Lung microvascular endothelial cell (primary cell): ENCODE measurements around the gene PPP6R2. TPM values are rescaled to one million over a fixed set of nuclear protein-coding genes. Genes with fewer than 3 reads are reported as not detected.

Experiments used
- DNase-seq, 2 donors: peaks; one replicate each; pipeline versions ENCODE4 v3.0.0 to v3.0.0-alpha.2; 2010; ENCODE audit warnings: low read depth in 2 of 2
- total RNA-seq: library from RNA; depleted of rRNA; stranded (reverse); fragments of >200 nt; gene quantifications from 2 replicates; pipeline ENCODE4 v1.2.1, GENCODE V29; 2014

Gene PPP6R2
- total RNA-seq, 1 donor from 2014 or later: 37.7 TPM

DNA sequence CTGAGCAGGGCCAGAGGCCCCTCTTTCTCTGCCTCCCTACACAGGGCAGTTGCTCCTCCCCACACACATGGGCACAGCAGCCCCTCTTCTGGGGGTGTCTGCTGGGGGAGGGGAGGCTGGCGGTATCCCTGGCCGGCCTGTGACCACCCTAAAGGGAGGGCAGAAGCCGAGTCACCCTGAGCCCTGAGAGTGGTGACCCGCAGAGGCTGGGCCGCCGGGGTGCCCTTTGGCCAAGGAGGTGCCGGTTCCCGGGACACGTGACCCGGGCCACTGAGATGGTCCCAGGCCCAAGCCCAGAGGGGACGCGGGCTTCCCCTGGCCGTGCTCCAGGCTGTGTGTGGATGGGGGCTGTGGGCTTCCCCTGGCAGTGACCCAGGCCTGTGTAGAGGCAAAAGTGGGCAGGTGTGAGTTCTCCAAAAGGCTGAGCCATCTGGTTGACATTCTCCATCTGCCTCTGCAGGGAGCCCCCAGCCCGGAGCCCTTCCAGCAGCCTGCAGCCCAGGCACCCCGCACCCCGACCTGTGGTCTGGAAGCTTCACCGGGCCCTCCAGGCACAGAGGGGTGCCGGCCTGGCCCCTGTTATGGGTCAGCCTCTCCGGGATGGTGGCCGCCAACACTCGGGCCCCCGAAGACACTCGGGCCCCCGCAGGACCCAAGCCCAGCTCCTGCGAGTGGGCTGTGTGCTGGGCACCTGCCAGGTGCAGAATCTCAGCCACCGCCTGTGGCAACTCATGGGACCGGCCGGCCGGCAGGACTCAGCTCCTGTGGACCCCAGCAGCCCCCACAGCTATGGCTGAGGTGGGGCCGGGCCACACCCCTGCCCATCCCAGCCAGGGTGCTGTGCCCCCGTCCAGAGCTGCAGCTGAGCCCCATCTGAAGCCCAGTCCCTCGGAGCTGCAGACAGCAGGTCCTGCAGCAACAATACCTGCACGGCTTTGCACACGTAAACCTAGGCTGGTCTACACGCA lies 139.3 kb downstream of the PPP6R2 start:
- DNase-seq: peak in 1 of 2 donors; percentile 23

DNA sequence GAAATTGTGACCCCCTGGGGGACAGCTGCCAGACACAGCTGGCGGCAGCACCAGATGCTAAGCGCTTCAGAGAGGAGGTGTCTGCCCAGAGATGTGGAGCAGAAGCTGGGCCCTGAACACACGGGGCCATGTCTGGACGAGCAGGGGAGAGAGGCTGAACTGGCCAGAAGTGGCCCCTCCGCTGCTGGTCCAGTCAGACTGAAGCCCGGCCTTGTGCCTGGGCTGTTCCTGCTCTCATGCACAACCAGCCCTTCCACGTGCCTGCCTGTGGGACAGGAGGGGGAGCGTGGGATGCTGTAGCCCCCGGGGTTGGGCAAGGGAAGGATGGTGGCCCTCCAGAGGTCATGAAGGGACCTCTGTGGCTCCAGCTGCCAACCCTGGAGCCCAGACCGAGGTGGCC lies 140.0 kb downstream of the PPP6R2 start:
- DNase-seq: no peak

DNA sequence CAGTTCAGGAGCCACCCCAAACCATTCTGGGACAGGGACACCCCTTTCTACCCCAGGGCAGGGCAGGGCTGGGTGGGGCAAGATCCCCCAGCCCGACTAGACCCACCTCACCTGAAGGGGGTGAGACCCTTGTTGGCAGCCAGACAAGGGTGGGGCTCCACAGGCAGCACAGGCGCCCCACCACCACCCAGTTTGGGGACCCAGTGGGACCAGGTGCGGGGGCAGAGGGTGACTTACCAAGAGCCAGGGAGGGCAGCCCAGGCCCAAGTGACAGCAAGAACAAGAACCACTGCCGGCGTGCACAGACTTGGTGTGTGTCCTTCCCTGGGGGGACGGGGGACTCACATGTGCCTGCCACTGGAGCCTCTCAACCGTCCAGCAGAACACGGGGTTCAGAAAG lies 140.4 kb downstream of the PPP6R2 start:
- DNase-seq: no peak

DNA sequence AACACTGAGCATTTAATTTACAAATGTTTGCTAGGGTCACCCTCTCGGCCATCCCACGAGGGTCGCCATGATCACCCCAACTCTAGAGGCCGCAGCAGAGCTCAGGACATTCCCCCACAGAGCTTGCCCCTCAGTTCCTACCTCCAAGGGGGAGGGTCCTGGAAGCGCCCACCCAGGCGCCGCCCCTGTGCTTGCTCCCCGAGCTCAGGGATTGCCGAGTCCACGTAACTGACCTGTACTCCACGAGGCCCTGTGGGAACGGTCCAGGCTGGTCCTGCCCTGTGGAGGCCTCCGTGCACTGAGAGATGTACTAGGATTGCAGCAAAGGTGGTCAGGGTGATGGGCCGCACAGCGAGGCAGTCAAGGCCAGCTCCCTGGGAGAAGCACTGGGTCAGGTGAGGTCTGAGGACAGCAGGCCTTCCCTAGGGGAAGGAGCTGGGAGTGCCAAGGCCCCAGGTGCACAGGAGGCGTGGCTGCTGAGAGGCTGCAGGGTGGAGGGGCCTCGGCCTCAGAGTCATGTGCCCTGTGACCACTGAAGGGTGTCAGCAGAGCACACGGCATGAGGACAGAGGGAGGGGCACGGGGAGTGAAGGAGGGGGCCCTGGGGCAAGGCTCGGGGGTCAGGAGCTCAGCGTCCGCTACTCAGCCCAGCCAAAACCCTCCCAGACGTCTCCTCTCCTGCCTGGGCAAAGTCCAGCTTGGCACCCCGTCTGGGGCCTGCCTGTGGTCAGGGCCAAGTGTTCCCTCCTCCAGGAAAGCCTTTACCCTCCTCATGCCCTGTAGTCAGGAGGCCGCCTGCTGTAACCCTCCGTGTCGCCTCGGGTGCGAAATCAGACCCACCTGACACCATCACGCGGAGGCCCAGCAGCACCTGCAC lies 141.1 kb downstream of the PPP6R2 start:
- no peak for DNase-seq

DNA sequence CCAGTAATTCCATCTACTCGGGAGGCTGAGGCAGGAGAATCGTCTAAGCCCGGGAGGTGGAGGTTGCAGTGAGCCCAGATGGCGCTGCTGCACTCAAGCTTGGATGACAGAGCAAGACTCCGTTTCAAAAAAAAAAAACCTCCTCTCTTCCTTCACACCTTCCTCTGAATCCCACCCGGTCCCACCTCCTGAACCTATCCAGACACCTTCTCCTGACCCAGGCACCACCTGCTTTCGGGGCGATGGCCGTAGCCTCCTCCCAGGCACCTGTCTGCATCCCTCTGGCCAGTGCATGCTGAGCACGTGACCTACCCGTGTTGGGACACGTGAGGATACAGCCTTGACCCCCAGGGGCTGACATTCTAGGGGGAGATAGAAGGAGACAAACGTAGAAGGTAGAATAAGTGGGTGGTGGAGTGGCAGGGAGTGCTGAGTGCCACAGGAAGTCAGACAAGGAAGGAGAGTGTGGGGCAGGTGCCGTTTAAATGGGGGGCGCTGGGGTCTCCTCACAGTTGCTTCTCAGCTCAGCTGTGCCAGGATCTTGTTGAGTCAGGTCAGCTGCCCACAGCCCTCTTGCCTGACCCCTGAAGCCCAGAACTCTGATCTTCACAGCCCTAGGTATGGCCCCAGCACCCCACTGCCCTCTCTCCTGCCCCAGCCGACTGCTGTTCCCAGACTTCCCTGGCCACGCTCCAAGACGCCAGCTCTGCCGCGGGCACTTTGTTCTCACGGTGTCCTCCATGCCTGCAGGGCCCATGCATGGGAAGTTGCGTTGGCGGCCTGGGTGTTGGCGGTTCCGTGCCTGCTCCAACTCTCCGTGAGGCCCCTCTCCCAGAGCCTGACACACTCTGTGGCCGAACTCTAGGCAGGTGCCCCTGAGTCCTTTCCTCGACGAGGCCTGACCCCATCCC lies 142.3 kb downstream of the PPP6R2 start:
- no peak for DNase-seq

DNA sequence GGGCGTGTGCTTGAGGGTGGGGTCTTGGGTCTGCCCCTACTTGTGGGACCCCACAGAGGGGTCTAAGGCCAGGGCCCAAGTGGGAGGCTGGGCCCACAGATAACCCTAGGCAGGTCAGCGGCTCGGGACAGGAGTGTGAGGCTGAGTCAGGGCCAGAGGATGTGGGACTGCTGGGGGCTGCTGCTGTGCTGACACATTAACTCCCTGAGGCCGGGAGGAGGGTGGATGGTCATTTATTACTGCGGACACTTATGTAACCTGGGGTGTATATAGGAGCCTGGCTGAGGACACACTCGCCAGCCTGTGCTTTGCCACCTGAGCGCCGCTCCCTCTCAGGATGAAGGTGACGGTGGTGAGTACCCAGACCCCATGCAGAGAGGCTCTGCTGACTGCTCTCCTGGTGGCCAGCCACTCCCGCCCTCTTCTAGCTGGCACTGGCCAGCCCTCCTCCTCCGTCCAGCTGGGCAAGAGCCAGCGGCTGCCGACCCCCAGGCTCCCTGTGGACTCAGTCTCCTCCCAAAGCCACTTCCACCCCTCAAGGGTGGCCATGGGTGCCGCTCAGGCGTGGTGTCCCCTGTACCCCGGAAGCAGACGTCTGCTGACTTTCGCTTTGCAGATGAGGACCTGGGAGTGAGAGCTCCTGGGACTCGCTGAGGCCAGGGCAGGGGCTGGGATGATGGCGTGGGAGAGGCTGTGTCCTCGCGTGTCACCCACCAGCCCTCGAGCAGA lies 143.6 kb downstream of the PPP6R2 start, which contains the start of gene MIOX:
Gene MIOX, plus strand, starts transcription at position 299 of the 729 bp plus-strand sequence. Its CDS starts 39 bp downstream, at position 338.
- no peak for DNase-seq

DNA sequence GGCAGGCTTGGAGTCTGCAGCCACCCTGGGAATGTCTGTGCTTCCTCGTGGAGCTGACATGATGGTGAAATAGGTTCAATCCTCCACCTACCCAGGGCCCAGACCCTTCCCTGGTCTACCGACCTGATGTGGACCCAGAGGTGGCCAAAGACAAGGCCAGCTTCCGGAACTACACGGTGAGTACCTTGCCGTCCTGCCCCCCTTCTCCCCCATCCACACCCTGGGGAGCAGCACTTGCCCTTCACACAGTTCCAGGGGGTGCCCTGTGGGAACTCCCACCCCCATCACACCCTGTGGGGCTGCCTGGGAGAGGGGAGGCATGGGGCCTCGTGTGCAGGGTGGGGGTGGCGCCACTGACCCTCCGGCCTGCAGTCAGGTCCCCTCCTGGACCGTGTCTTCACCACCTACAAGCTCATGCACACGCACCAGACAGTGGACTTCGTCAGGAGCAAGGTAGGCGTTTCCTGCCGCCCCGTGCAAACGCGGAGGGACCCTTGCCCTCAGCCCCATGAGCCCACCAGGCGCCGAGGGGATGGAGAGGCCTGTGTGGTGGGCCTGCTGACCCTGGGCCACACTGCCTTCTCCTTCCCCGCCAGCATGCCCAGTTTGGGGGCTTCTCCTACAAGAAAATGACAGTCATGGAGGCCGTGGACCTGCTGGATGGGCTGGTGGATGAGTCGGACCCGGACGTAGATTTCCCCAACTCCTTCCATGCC lies 144.3 kb downstream of the PPP6R2 start:
- DNase-seq: no peak

DNA sequence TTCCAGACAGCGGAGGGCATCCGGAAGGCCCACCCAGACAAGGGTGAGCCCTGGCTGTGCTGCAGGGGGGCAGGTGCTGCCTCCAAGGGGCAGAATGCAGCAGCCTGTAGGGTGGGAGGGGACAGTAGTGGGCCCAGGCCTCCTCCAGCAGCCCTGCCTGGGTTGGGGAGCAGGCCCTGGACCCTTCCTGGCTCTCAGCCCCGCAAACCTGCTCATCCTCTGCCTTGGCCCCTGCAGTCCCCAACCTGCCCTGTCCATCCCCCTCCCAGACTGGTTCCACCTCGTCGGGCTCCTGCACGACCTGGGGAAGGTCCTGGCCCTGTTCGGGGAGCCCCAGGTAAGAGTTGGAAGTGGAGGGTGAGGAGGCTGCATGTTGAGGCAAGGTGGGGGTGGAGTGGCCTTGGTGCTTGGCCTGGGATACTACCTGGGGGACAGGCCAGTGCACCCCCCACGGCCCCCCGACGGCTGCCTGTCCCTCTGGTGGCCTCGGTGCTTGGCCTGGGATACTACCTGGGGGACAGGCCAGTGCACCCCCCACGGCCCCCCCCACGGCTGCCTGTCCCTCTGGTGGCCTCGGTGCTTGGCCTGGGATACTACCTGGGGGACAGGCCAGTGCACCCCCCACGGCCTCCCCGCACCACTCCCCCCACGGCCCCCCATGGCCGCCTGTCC lies 145.0 kb downstream of the PPP6R2 start:
- no peak for DNase-seq

DNA sequence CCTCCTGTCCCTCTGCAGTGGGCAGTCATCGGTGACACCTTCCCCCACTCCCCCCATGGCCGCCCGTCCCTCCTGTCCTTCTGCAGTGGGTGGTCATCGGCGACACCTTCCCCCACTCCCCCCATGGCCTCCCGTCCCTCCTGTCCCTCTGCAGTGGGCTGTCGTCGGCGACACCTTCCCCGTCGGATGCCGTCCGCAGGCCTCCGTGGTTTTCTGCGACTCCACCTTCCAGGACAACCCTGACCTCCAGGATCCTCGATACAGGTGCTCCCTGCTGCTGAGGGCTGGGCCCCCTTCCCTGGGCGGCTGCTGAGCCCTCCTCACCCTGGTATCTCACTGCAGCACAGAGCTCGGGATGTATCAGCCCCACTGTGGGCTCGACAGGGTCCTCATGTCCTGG lies 145.8 kb downstream of the PPP6R2 start:
- no peak for DNase-seq

DNA sequence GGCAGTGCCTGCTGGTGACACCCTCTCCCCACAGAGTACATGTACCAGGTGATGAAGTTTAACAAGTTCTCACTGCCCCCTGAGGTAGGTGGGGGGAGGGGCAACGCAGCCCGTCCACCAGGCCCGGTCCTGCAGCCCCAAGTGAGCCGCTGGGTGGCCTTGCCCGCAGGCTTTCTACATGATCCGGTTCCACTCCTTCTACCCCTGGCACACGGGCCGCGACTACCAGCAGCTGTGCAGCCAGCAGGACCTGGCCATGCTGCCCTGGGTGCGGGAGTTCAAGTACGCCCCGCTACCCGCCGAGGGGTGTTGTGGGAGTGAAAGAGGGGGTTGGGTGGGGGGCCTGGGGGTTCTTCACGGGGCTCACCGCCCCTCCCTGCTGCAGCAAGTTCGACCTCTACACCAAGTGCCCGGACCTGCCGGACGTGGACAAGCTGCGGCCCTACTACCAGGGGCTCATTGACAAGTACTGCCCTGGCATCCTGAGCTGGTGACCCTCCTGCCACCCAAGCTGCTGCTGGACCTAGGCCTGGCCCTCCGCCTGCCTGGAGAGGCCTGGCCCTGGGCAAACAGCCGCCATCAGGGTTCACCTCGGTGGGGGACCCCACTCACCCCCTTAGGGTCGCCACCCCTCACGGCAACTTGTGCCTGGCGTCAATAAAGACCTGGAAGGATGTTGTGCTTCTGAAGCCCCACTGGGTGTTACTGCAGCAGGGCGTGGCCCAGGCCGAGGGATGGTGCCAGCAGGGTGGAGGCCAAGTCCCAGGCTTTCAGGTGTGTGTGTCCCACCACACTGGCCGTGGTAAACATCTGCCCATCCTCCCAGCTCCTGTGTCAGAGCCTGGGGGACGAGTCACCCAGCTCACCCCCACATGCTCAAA lies 146.5 kb downstream of the PPP6R2 start:
- DNase-seq: no peak

DNA sequence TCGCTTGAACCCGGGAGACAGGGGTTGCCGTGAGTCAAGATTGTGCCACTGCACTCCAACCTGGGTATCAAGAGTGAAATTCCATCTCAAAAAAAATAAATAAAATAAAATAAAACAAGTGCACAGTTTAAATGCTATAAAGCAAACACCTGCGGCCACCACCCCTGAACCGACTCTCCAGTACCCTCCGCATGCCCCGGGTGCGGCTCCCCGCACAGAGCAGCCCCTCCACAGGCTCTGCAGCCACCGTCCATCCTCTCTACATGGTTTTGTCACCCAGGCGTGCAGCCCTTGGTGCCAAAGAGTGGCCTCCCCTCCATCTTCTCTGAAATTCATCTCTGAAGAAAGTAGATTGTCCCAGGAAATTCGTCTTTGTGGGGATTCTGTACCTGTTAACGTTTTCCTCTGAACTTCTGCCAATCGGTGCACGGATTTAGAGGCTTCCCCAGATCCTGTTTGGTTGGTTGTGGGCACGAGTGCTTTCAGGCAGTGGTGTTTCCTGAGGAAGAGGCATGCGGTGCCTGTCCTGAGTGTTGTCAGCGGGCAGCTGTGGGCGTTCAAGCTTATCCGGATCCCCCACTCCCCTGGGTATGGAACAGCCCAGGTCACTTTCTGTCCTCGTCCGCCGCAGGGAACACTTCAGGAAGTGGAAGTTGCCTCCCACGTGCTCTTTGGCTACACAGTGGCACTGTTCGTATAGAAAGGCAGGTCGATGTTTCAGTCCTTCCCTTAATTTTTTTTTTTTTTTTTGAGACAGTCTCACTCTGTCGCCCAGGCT lies 147.6 kb downstream of the PPP6R2 start:
- DNase-seq: peak in 1 of 2 donors; percentile 42

Other genes starting within 250 kb of the PPP6R2 start
- gene PANX2, start 172.6 kb upstream of the PPP6R2 start, total RNA-seq: 0.40 and 0.44 TPM in 2 replicates
- gene TRABD, start 157.4 kb upstream of the PPP6R2 start, total RNA-seq: 11.3 and 13.7 TPM in 2 replicates
- gene SELENOO, start 142.3 kb upstream of the PPP6R2 start, total RNA-seq: 14.1 and 14.4 TPM in 2 replicates
- gene TUBGCP6, start 98.3 kb upstream of the PPP6R2 start, total RNA-seq: 11.8 and 21.2 TPM in 2 replicates
- gene HDAC10, start 92.1 kb upstream of the PPP6R2 start, total RNA-seq: 9.4 and 11.3 TPM in 2 replicates
- gene MAPK12, start 81.6 kb upstream of the PPP6R2 start, total RNA-seq: 37.0 and 53.6 TPM in 2 replicates
- gene MAPK11, start 72.9 kb upstream of the PPP6R2 start, total RNA-seq: 16.3 and 21.8 TPM in 2 replicates
- gene PLXNB2, start 35.7 kb upstream of the PPP6R2 start, total RNA-seq: 47.3 and 55.2 TPM in 2 replicates
- 0.65 and 1.8 TPM in 2 replicates for gene DENND6B, start 16.3 kb upstream of the PPP6R2 start, total RNA-seq
- gene SBF1, start 131.7 kb downstream of the PPP6R2 start, total RNA-seq: 19.8 and 35.3 TPM in 2 replicates
- gene ADM2, start 138.2 kb downstream of the PPP6R2 start, total RNA-seq: 0.22 and 0.99 TPM in 2 replicates
- gene MIOX, start 143.5 kb downstream of the PPP6R2 start, total RNA-seq: not detected in 2 replicates
- 18.7 and 27.0 TPM in 2 replicates for gene LMF2, start 164.4 kb downstream of the PPP6R2 start, total RNA-seq
- gene NCAPH2, start 164.9 kb downstream of the PPP6R2 start, total RNA-seq: 14.5 and 17.0 TPM in 2 replicates
- 1.3 and 2.4 TPM in 2 replicates for gene SCO2, start 182.3 kb downstream of the PPP6R2 start, total RNA-seq
- 8.9 and 19.8 TPM in 2 replicates for gene TYMP, start 186.7 kb downstream of the PPP6R2 start, total RNA-seq
- gene KLHDC7B, start 202.6 kb downstream of the PPP6R2 start, total RNA-seq: not detected in 2 replicates
- gene SYCE3, start 219.6 kb downstream of the PPP6R2 start, total RNA-seq: not detected in 2 replicates
- 1.5 and 5.2 TPM in 2 replicates for gene CPT1B, start 235.1 kb downstream of the PPP6R2 start, total RNA-seq
- 20.5 and 25.4 TPM in 2 replicates for gene CHKB, start 239.5 kb downstream of the PPP6R2 start, total RNA-seq